Measurements from ENCODE around the gene SYT12. TPM values are rescaled to one million over a fixed set of nuclear protein-coding genes. Genes with fewer than 3 reads are reported as not detected.

SYT12 gene
- total and polyA plus RNA-seq, 2 of the 13 experiments (the other 11 are each of a cell fraction or from before 2014, with no cell fraction given): 0.01 to 0.02 TPM

GRCh38 chr11:66976028-66976467 lies 46.9 kb upstream of the SYT12 start (continued):
- TF ChIP-seq PATZ1 (CRISPR knock-in tag; IDR thresholded peaks at IDR 0.05) (0 out of 2 replicates have a peak, but pooled peaks have one; percentile 16), CTCF (CRISPR knock-in tag; IDR thresholded peaks at IDR 0.05) (peak; percentile 94), ZBTB40 (IDR thresholded peaks at IDR 0.05) (no peak), ZBTB40 (CRISPR knock-in tag; IDR thresholded peaks at IDR 0.05) (0 out of 2 replicates have a peak, but pooled peaks have one; percentile 47), REPIN1 (CRISPR knock-in tag; IDR thresholded peaks at IDR 0.05; ENCODE audit: borderline replicate concordance, low read depth) (no peak), NRL (CRISPR knock-in tag; IDR thresholded peaks at IDR 0.05; ENCODE audit: borderline replicate concordance) (peak; percentile 74), GATAD2A (CRISPR knock-in tag; IDR thresholded peaks at IDR 0.05) (peak; percentile 37; the same call in 1 of the 2 replicates), ZNF616 (CRISPR knock-in tag; IDR thresholded peaks at IDR 0.05; ENCODE audit: low read depth) (peak; percentile 45; the same call in 1 of the 2 replicates), ZNF276 (CRISPR knock-in tag; IDR thresholded peaks at IDR 0.05; ENCODE audit: low read depth) (peak; percentile 28; the same call in 1 of the 2 replicates), ZNF883 (CRISPR knock-in tag; IDR thresholded peaks at IDR 0.05; ENCODE audit: not compliant biosample characterization) (no peak), ZFP91 (CRISPR knock-in tag; IDR thresholded peaks at IDR 0.05; ENCODE audit: borderline replicate concordance) (peak; percentile 51), KLF16 (CRISPR knock-in tag; IDR thresholded peaks at IDR 0.05) (0 out of 4 replicates have a peak, but pooled peaks of 1 of the 2 experiments have one; percentile 24)

Measured in HepG2 (cell line).